ENCODE data around the gene LSP1.

The LSP1 gene

DNA sequence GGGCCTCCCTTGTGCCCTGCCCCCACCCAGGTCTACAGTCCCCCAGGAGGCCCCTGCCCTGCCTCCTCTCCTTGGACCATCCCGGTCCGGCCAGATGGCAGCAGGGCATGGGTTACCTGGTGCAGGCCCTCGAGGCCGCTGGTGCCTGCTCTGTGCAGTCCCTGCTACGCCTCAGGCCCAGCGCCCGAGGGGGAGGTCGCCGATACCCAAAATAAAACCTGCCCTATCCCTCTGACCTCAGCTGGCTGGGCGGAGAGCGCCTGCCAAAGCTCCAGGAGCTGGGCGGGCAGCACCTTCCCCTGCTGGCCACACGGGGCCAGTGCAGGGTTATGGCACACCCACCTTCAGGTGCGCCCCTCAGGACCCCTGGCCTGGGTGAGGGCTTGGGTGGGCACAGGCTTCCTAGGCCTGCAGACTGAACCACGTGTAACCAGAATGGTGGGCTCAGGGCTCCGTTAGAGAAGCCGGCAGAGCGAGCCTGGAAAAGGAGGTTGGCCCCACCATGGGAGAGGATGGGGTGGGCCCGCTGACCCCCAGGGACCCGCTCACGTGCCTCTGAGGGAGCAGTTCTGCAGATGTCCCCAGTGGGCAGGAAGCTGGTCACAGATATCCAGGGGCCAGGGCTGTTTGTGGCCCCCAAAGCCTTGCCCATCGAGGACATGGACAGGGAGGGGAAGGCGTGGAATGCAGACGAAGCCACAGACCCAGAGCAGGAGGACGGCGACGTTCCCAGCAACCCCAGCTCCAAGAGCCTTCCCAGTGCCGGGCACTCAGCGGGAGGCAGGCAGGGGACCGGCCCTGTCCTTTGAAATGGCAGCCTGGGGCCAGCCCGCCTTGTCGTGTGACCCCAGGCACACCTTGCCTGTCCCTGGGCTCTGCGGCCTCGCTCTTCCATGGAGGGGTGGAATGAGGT is 64.9 kb downstream of the LSP1 start:
- DNase-seq (ENCODE audit: low spot score), result peak; percentile 58

- DNase-seq (ENCODE audit: low spot score), result no peak
Measured at GRCh38 chr11:1918436-1919315, 65.8 kb downstream of the LSP1 start.

GRCh38 chr11:1919391-1920127 is 66.7 kb downstream of the LSP1 start, which contains the start of gene TNNT3:
Gene TNNT3 (plus strand): TSS chr11:1919703. CDS start chr11:1922875, 3,172 bp downstream.
- peak; percentile 48 for DNase-seq (ENCODE audit: low spot score)

GRCh38 chr11:1920128-1920908 is 67.4 kb downstream of the LSP1 start:
- DNase-seq (ENCODE audit: low spot score), result no peak

- peak; percentile 46 for DNase-seq (ENCODE audit: low spot score)
Measured at GRCh38 chr11:1920909-1921573, 68.2 kb downstream of the LSP1 start.

DNA sequence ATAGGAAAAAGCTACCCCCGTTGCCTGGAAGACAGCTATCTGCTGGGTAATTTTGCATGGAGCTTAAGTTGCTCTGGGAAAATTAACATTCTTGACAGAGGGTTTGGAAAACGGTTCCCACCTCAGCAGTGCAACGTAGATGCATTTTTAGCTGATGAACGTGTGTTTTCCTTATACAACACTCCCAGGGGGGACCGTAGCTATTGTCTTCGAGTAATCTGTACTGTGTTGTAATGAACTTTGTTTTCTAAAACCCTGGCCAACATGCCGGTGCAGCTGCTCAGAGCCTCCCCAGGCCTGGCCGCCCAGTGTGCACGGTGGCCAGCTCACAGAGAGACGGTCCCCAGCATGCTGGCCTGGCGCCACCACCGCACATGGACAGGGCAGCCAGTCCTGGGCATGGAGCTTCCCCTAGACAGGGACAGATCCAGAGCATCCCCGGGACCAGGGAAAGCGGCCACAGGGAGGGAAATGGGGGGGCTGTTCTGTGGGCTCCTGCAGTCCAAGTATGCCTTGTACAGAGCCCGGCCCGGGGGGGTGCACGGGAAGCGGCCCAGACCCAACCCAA is 68.8 kb downstream of the LSP1 start:
- DNase-seq (ENCODE audit: low spot score), result no peak

GRCh38 chr11:1922481-1923081 is 69.7 kb downstream of the LSP1 start:
- DNase-seq (ENCODE audit: low spot score), result no peak

DNA sequence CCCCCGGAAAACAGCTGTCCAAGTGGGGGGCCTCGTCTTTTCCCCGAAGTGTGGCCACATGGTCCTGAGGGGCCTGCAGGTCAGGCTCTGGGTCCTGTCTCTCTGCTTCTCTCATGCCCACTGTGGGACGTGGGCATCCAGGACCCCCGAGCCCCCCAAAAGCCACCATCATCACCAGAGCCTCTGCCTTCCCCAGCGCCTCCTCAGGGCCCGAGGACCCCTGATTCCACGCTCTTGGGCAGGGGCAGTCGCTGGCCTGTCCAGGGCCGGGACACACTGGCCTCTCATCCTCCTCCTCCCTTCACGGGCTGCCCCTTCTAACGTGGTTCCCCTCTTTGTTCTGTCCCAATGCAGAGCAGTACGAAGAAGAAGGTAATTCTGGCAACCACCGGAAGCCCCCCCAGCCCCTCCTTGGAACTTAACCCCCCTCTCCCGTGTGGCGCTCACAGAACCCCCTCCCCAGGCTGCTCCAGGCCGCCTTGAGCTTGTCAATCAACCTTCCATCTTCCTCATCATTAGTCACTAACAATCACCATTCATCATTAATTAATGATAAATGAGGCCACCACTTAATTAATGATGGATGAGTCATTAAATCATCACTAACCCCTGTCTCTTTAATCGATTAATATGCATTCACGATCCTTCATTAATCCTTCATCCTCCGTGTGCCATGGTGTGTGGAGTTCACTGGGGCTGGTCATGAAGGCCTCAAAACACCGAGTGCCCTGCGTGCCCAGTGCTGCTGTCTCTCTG is 70.5 kb downstream of the LSP1 start:
- DNase-seq (ENCODE audit: low spot score), result no peak

DNA sequence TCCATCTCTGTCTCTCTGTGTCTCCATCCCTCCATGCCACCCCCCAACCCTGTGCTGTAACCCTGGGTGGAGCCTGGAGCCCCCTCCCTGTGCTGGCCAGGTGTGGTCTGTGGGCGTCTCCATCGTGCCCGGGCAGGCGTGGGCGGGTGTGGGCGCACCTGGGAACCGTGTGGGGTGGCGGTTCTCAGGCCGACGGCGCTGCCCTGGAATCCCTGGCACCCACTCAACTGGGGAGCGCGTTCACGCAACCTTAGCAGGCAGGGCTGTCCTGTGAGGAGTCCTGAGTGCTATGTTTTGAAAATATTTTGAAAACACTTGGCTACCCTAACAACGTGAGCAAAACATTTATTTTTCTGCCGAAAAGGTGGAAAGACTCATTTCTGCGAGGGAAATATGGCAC is 71.3 kb downstream of the LSP1 start:
- DNase-seq (ENCODE audit: low spot score), result no peak

- no peak for DNase-seq (ENCODE audit: low spot score)
Measured at GRCh38 chr11:1924646-1925372, 71.9 kb downstream of the LSP1 start.

DNA sequence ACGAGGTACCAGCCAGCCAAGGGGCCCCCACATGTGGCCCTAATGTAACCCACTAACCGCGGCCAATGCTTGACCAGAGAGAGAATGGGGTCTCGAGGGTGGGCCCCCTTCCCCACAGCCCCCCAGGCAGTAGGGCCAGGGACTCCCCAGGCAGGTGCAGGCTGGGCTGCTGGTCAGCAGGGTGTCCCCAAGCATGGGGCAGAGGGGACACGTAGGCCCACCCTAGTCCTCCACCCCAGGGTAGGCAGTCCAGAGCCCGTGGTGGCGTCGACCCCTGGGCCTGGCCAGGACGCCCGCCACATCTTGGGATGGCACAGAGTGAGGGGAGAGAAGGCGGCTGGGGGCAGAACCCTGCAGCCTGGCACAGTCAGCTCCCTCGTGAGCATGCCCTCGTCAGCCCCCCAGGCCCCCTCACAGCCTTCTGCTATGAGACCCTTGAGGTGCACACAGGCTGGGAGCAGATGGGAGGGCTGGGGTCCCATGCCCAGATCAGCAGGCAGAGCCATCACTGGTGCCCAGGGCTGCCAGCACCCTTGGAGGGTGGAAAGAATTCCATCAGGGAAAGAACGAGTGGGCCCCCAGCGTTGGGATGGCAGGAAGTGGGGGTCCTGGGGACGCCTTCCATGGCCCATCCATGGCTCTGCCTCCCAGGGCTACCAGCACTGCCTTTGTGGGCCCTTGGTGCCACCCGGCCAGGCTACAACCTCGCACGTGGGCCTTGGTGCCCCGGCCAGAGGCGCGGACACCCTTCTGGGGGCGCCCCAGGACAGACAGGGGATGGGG is 72.7 kb downstream of the LSP1 start:
- no peak for DNase-seq (ENCODE audit: low spot score)

GRCh38 chr11:1926156-1927025 is 73.5 kb downstream of the LSP1 start:
- no peak for DNase-seq (ENCODE audit: low spot score)

DNA sequence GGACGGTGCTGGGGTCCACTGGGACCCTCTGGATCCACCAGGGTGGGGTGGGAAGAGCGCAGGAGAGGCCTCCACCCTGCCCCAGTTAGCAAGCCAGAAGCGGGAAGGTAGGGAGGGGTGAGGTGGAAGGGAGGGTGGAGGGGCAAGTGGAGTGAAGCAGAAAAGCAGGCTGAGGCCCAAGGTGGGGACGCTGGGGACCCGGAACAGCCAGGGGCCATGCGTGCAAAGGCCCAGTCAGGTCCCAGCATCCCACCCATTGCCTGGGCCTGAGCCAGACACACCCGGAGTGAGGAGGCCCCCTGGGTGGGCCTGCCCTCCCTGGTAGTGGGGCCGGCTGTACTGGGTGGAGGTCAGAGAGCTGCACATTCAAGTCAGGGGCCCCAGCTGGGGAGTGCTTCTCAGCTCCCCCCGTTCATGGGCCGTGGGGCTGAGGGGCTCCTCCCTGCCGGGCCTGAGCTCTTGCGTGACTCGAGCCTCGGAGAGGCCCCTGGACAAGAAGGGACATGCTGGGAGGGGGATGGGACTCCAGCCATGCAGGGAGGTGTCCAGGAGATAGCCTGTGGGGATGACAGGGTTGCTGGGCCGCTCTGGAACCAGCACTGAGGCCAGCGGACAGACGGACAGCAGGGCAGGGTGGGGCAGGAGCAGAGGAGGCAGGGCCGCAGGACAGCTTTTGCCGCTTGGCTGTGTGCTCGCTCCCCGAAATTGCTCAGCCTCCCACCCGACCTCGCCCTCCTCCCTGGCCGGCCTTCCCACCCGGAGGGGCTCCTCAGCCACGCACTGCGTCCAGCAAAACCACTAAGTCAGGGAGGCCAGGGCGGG is 74.4 kb downstream of the LSP1 start:
- no peak for DNase-seq (ENCODE audit: low spot score)

GRCh38 chr11:1927848-1928469 is 75.1 kb downstream of the LSP1 start:
- DNase-seq (ENCODE audit: low spot score), result no peak

- no peak for DNase-seq (ENCODE audit: low spot score)
Measured at GRCh38 chr11:1928470-1928890, 75.6 kb downstream of the LSP1 start.
